DND-41 (cell line): ENCODE data around the gene CCNY.

Experiments used
- ATAC-seq: fragments of 200-7000 bp; cut with Tn5 transposase; 3 replicates; pipeline ENCODE4 v1.9.1; 2021; ENCODE audit warnings: low read depth; ENCODE audit not compliant: insufficient read depth
- DNase-seq: peaks from one replicate; pipeline ENCODE4 v3.0.0-alpha.2; 2020
- H2AFZ ChIP-seq: 2 replicates; pipeline ENCODE4 v1.6.0; 2012; ENCODE audit warnings: low read depth, low read length
- H3K27ac ChIP-seq: 2 replicates; pipeline ENCODE4 v1.5.1; 2012; ENCODE audit warnings: low read length, inconsistent platforms
- H3K27me3 ChIP-seq: fragments of 200-600 bp; sonication (generic); 2 replicates; pipeline ENCODE4 v1.6.0; 2012; ENCODE audit warnings: low read length, mild to moderate bottlenecking, inconsistent platforms; ENCODE audit not compliant: insufficient read depth, poor library complexity
- H3K36me3 ChIP-seq: 2 replicates; pipeline ENCODE4 v1.5.1; 2012; ENCODE audit warnings: low read length, inconsistent platforms; ENCODE audit not compliant: insufficient read depth
- H3K4me1 ChIP-seq: 2 replicates; pipeline ENCODE4 v1.5.1; 2012; ENCODE audit warnings: mild to moderate bottlenecking, low read length; ENCODE audit not compliant: insufficient read depth
- H3K4me2 ChIP-seq: 2 replicates; pipeline ENCODE4 v1.6.0; 2012; ENCODE audit warnings: mild to moderate bottlenecking, moderate library complexity, low read length, inconsistent platforms; ENCODE audit not compliant: insufficient read depth
- H3K4me3 ChIP-seq, 2 experiments: fragments of 200-600 bp in 1 of 2; shearing (Covaris generic) in 1 of 2; 2 replicates each; pipeline ENCODE4 v1.5.1; 2012 to 2016; ENCODE audit warnings: inconsistent platforms in 2 of 2, low read length in 2 of 2, mild to moderate bottlenecking in 2 of 2, low read depth in 1 of 2, moderate library complexity in 1 of 2
- H3K79me2 ChIP-seq: 2 replicates; pipeline ENCODE4 v1.6.0; 2012; ENCODE audit warnings: low read length, inconsistent platforms; ENCODE audit not compliant: insufficient read depth
- H3K9ac ChIP-seq: 2 replicates; pipeline ENCODE4 v1.6.0; 2012; ENCODE audit warnings: low read depth, mild to moderate bottlenecking, inconsistent platforms, low read length, moderate library complexity
- H3K9me3 ChIP-seq: 2 replicates; pipeline ENCODE4 v1.5.1; 2012; ENCODE audit warnings: low read length, moderate library complexity, mild to moderate bottlenecking, inconsistent platforms; ENCODE audit not compliant: insufficient read depth, severe bottlenecking
- H4K20me1 ChIP-seq: 2 replicates; pipeline ENCODE4 v1.6.0; 2012; ENCODE audit warnings: low read length; ENCODE audit not compliant: insufficient read depth
- CTCF ChIP-seq: IDR thresholded peaks from 2 replicates; pipeline ENCODE4 v1.5.1; 2012; ENCODE audit warnings: borderline replicate concordance, low read length, moderate library complexity, mild to moderate bottlenecking; ENCODE audit not compliant: poor library complexity, severe bottlenecking; ENCODE audit errors: extremely low read depth
- EZH2 ChIP-seq: IDR thresholded peaks from 3 replicates; pipeline ENCODE4 v1.6.1; 2012; ENCODE audit warnings: borderline replicate concordance, low read depth, mild to moderate bottlenecking, moderate library complexity, low read length, inconsistent platforms; ENCODE audit not compliant: severe bottlenecking

CCNY gene

GRCh38 chr10:35449944-35450343, 113.6 kb downstream of the CCNY start:
- Histone ChIP-seq H3K36me3 (no peaks in the 10 kb centered on the region), H3K9me3 (peaks cover 4% of the 10 kb centered on the region), H3K79me2 (peaks cover 86% of the 10 kb centered on the region), H3K27me3 (no peaks in the 10 kb centered on the region), H3K4me1 (peaks cover 61% of the 10 kb centered on the region), H3K27ac (no peak overlapping the region), H3K4me3 (no peak overlapping the region), H2AFZ (no peak overlapping the region), H3K4me2 (no peak overlapping the region), H4K20me1 (peaks cover 56% of the 10 kb centered on the region), H3K9ac (no peak overlapping the region)
- ATAC-seq (peak; percentile 34; the same call in 2 of the 3 replicates), DNase-seq (no peak)
- TF ChIP-seq CTCF (no peak), EZH2 (no peak)

DNA sequence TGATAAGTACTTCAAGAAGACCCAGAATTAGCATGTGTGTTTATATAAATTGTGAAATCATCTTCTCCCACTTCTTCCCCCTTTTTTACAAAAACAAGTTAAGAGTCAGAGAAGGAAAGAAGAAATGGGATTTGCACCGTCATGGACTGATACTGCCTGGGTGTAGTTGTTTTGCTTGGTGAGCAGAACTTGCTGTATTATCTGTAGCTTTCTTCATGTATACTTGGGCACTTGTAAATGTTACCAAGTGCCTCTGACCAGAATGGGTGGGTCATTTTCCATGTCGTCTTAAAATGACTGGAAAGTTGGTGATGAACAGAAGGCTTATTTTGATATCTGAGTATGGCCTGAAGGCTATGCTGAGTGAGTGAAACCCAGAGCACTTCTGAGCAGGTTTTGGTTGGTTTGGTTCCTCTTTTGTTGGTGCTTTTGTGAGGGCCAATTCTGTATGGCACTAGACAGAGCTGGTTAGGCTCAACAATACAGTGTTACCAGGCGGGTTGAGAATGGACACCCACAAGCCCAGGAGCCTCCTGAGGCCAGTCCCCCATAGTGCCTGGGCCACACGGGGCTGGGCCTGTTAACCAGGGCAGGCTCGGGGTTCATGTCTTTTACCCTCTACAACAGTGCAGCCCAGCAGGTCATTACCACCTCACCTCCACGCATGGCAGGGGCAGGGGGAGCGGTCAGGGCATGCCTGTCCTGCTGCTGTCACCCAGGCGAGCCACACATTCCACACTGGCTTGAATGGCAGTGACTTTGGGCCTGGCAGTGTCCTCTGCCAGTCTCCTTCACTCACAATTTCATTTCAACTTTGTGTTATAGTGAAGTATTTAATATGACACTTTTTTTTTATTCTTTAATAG, 115.1 kb downstream of the CCNY start:
- peaks cover 87% of the 10 kb centered on the region for H3K79me2 ChIP-seq

DNA sequence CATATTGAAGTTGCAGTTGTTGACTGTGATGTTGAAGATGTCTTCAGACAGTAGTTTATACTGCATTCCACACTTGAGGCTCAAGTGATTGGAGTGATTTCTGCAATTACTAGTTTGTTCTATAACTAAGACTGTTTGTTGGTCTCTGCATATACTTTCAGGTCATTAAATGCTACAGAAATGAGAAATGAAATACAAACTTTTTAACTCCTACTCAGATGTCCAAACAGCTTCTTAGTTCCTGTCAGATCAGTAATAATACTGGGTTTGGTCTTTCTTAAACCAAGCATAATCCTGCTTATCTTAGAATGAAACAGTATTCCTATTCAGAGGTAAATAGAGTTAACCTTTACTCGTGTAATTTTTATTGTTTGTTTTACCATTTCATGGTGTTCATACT, 115.9 kb downstream of the CCNY start:
- H3K27me3 ChIP-seq = no peaks in the 10 kb centered on the region
- ATAC-seq = no peak

More for the DNA sequence above, 115.1 kb downstream of the CCNY start:
- TF ChIP-seq CTCF = no peak
- TF ChIP-seq EZH2 = no peak
- Histone ChIP-seq H3K4me1 (peaks cover 47% of the 10 kb centered on the region), H3K27ac (no peak overlapping the region), H3K4me3 (no peak overlapping the region), H3K9me3 (no peaks in the 10 kb centered on the region), H2AFZ (no peak overlapping the region), H4K20me1 (peaks cover 65% of the 10 kb centered on the region), H3K9ac (no peak overlapping the region), H3K4me2 (no peak overlapping the region), H3K27me3 (no peaks in the 10 kb centered on the region), H3K36me3 (no peaks in the 10 kb centered on the region)
- no peak for ATAC-seq
- no peak for DNase-seq

More for the DNA sequence above, 115.9 kb downstream of the CCNY start:
- Histone ChIP-seq H3K79me2 (peaks cover 91% of the 10 kb centered on the region), H3K27ac (no peak overlapping the region), H3K4me2 (no peak overlapping the region), H4K20me1 (peaks cover 64% of the 10 kb centered on the region), H2AFZ (no peak overlapping the region), H3K4me3 (no peak overlapping the region), H3K9ac (no peak overlapping the region), H3K4me1 (peaks cover 39% of the 10 kb centered on the region), H3K9me3 (no peaks in the 10 kb centered on the region), H3K36me3 (no peaks in the 10 kb centered on the region)
- DNase-seq = no peak
- TF ChIP-seq EZH2 (no peak), CTCF (no peak)
